Activated CD8-positive, alpha-beta memory T cell treated with anti-CD3 and anti-CD28 coated beads for 24 hours (primary cell): ENCODE data around the gene NKX6-1.

Experiments used
- DNase-seq: peaks from one replicate; pipeline ENCODE4 v3.0.0-alpha.2; 2020

The NKX6-1 gene

GRCh38 chr4:84498935-84499623, at the start of gene NKX6-1:
Gene NKX6-1, minus strand, starts transcription at chr4:84499292. Its CDS starts 1,064 bp downstream, at chr4:84498228.
- DNase-seq, result no peak

- no peak for DNase-seq
Observed at GRCh38 chr4:84547211-84547610, 48.1 kb upstream of the NKX6-1 start.

GRCh38 chr4:84545093-84545492, 46.0 kb upstream of the NKX6-1 start:
- DNase-seq, result no peak

- DNase-seq, result no peak
Observed at GRCh38 chr4:84535901-84536300, 36.8 kb upstream of the NKX6-1 start.

GRCh38 chr4:84531689-84532088, 32.6 kb upstream of the NKX6-1 start:
- no peak for DNase-seq

- no peak for DNase-seq
Observed at GRCh38 chr4:84530871-84531270, 31.8 kb upstream of the NKX6-1 start.

- DNase-seq, result no peak
Observed at GRCh38 chr4:84530454-84530853, 31.4 kb upstream of the NKX6-1 start.

GRCh38 chr4:84529169-84529751, 30.2 kb upstream of the NKX6-1 start:
- DNase-seq, result no peak

GRCh38 chr4:84527391-84527790, 28.3 kb upstream of the NKX6-1 start:
- DNase-seq, result no peak

GRCh38 chr4:84515075-84515474, 16.0 kb upstream of the NKX6-1 start:
- DNase-seq, result no peak

GRCh38 chr4:84512277-84512676, 13.2 kb upstream of the NKX6-1 start:
- no peak for DNase-seq

- DNase-seq, result no peak
Observed at GRCh38 chr4:84511703-84512102, 12.6 kb upstream of the NKX6-1 start.

GRCh38 chr4:84507941-84508340, 8.8 kb upstream of the NKX6-1 start:
- no peak for DNase-seq

- no peak for DNase-seq
Observed at GRCh38 chr4:84504821-84505220, 5.7 kb upstream of the NKX6-1 start.

GRCh38 chr4:84503495-84504437, 4.7 kb upstream of the NKX6-1 start:
- no peak for DNase-seq

- DNase-seq, result no peak
Observed at GRCh38 chr4:84502955-84503373, 3.9 kb upstream of the NKX6-1 start.

GRCh38 chr4:84502333-84502954, 3.4 kb upstream of the NKX6-1 start:
- no peak for DNase-seq

- DNase-seq, result no peak
Observed at GRCh38 chr4:84501721-84502267, 2.7 kb upstream of the NKX6-1 start.

GRCh38 chr4:84501202-84501503, 2.1 kb upstream of the NKX6-1 start:
- no peak for DNase-seq

- no peak for DNase-seq
Observed at GRCh38 chr4:84500386-84501201, 1.5 kb upstream of the NKX6-1 start.

GRCh38 chr4:84499624-84499982, 511 bp upstream of the NKX6-1 start:
- DNase-seq, result no peak

GRCh38 chr4:84498203-84498934, 723 bp downstream of the NKX6-1 start:
- peak; percentile 63 for DNase-seq
